ENCODE data around the gene IL17RD.

The IL17RD gene

DNA sequence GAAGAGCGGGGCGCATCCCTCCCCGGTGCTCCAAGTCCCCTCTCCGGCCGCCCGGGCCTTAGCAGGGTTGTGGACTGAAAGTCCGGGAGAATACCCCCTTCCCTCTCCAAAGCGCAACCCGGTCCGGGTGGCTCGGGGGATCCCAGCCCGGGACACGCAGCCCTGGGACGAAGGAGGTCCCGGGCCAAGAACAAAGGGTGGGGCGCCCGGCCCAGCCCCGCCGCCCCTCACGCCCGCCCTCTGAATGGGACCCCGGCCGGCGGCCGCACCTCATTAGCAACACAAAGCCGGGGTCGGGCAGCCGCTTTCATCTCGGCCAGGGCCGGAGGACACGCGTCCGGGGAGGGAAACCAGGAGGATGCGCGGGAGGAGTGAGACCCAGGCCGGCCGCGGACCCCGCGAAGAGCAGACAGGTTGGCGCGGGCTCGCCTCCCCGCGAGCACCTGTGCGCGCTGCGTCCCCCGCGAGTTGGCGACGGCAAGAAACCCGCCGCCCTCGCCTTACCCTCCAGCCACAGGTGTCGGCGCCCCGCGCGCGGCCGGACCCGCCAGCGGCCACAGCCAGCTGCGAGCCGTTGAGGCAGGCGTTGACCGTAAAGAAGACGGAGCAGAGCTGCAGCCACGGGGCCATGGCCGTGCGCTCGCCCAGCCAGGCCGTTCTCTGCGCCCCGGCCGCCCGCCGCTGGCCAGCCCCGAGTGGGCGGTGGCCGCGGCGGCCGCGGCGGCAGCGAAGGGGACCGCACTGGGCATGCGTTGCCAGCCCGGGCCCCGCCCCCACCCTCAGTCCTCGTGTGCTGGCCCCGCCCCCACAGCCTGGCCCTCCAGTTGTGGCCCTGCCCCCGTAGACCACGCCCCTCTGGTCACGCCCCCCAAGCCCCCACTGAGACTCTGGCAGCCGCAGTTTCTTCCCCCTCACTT, at the start of gene IL17RD:
TSS of gene IL17RD (minus strand) at position 697 of the 917 bp plus-strand sequence. CDS start at position 630, 67 bp downstream.
- DNase-seq = peak; percentile 71

GRCh38 chr3:57206423-57206822, 41.3 kb upstream of the IL17RD start:
- no peak for DNase-seq

- DNase-seq = no peak
Observed at GRCh38 chr3:57199895-57200297, 34.7 kb upstream of the IL17RD start, which contains the start of gene HESX1. Gene HESX1 (minus strand): TSS chr3:57199978. CDS start chr3:57199918, 60 bp downstream.

DNA sequence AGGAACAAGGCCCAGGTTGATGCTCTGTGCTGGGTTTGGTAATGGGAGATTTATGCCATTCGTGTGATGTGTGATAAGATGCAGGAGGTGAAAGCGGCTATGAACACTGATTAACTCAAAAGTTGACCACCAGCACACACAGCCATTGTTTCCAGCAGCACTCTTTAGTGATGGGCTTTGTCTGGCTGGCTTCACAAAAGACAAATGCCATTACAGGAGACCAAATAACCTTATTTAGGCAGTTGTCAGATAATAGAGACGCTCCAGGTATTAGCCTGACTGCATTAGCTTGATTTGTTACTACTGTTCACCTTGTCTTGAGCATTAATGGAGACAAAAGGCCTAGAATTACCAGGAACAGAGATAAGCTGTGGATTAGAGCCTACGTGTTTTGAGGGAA, 29.5 kb upstream of the IL17RD start:
- no peak for DNase-seq

GRCh38 chr3:57192028-57192427, 26.9 kb upstream of the IL17RD start:
- DNase-seq = no peak

DNA sequence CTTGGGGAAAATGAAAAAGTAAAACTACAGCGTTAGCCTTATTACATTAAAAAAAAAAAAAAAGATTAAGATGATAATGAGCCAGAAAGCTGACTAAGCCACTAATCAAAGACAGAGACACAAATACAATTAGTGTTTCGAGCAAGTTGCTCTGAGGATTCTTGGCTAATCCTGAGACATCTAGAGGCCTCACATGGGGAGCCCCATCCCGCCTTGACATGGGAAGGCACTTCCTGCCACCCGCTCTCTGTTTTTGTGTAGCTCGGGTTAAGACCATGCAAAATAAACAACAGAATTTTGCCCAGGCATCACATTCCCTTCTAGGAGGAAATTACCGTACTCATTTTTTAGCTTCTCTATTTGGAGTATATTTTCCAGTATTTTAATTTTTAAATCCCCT, 19.4 kb upstream of the IL17RD start:
- DNase-seq = no peak

- no peak for DNase-seq
Observed at GRCh38 chr3:57179580-57180410, 14.6 kb upstream of the IL17RD start.

DNA sequence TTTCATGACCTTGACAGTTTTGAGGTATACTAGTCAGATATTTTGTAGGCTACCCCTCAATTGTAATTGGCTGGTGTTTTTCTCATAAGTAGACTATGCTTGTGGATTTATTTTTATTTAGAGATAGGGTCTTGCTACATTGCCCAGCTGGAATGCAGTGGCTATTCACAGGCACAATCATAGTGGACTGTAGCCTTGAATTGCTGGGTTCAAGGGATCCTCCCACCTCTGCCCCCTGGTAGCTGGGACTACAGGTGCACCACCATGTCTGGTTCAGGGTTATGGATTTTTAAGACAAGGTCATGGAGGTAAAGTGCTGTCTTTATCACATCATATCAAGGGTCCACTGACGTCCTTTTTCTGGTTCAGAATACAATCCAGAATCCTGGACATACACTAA, 10.9 kb upstream of the IL17RD start:
- DNase-seq = no peak

GRCh38 chr3:57173687-57174086, 8.5 kb upstream of the IL17RD start:
- no peak for DNase-seq

DNA sequence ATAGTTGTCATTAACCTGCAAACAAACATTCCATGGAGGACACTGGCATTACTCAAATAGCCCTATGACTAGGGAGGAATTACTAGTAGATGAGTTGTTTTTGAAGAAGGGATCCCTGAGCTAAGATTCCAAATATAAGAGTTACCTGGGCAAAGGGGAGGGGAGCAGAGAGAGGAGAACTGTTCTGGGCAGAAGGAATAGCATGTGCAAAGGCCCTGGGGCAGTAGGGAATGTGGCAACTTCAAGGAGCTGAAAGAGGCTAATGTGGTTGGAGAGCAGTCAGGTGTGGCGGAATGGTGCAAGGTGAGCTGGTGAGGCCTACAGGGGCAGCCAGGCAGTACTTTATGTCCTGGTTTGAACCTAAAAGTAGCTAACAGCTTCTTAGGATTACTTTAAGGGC, 5.8 kb upstream of the IL17RD start:
- DNase-seq = no peak

DNA sequence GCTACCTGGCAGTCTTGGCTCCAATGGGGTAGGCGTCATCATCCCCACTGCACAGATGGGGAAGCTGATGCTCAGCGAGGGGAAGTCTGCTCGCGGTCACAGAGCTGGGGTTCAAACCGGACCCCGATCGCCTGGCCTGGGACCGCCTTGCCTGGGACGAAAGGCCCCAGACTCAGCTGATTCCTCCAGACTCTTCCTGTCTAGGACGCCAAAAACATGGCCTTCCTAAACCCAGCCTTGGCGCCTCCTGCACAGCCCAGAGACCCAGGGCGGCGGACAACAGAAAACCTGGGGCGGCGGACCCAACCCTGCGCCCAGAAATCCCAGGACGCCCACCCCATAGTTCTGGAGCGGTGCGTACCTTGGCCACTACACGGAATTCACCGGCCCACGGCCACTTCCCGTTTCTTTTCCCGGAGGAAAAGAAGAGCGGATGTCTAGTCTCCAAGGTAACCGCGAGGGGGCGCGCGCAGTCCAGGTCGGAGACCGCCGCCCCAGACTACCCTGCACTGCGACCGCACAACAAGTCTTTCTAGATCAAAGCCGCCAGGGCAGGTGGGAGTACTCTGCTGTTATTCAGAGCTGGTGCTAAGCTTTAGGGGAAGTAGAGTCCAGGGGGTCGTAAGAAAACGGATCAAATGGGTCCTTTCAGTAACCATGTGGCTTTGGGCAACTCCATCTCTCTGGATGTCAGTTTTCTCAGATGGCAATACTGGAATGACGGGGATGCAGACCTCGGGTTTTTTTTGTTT, 4.9 kb upstream of the IL17RD start:
- no peak for DNase-seq

- no peak for DNase-seq
Observed at GRCh38 chr3:57169108-57169507, 4.0 kb upstream of the IL17RD start.

- DNase-seq = no peak
Observed at GRCh38 chr3:57168151-57168550, 3.0 kb upstream of the IL17RD start.

- no peak for DNase-seq
Observed at GRCh38 chr3:57166660-57167059, 1.5 kb upstream of the IL17RD start.

- no peak for DNase-seq
Observed at GRCh38 chr3:57165641-57166040, 488 bp upstream of the IL17RD start.

- no peak for DNase-seq
Observed at GRCh38 chr3:57164217-57164656, 916 bp downstream of the IL17RD start.

DNA sequence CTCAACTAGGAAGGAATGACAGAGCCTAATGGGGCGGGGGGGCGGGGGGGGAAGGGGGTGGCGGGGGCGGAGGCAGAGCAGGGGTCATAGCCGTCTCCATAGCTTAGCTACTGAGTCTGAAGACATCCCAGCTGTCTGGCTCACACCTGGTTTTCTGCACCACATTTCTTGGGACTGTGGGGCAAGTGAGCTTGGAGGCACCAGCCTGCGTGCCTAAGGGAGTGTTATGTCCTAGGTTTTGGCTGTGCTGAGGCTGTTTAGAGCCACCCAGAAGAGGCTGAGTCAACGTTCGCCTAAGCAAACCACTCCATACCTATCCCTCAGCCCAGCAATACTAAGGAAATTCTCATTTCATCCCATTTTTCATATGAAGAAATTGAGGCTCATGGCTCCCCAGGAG, 1.4 kb downstream of the IL17RD start:
- no peak for DNase-seq

GRCh38 chr3:57161915-57162314, 3.2 kb downstream of the IL17RD start:
- no peak for DNase-seq

DNA sequence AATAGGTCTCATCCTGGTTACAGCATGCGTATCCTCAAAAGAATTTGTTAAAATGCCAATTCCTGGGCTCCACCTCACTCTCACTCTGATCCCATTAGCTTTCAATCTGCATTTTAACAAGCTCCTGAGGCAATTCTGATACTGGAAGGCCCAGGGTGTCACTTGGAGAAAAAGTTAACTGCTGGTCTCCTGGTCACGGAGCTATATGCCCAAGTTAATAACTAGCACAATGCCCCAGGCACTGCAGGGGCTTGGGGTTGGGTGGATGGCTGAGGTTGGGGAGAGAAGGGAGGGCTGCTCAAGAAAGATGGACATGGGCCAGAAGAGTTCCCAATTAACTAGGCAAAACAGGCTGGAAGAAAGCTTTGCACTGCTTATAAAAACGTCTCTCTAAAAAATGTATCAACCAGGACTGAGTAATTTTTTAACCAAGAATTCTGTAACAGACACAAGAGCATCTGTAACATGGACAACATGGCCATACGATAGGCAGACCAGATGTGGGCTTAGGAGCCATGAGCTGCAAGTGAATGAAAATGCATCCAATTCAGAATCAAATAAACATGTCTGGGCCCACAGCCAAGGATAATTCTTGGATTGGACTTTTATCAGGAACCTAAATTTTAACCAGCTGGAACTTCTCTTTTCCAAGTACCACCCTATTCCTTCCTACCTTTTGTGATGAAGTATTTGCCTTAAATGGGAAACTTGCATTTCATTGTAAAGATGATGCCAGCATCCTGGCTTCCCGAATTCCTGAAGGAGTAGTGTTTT, 4.2 kb downstream of the IL17RD start:
- no peak for DNase-seq

DNA sequence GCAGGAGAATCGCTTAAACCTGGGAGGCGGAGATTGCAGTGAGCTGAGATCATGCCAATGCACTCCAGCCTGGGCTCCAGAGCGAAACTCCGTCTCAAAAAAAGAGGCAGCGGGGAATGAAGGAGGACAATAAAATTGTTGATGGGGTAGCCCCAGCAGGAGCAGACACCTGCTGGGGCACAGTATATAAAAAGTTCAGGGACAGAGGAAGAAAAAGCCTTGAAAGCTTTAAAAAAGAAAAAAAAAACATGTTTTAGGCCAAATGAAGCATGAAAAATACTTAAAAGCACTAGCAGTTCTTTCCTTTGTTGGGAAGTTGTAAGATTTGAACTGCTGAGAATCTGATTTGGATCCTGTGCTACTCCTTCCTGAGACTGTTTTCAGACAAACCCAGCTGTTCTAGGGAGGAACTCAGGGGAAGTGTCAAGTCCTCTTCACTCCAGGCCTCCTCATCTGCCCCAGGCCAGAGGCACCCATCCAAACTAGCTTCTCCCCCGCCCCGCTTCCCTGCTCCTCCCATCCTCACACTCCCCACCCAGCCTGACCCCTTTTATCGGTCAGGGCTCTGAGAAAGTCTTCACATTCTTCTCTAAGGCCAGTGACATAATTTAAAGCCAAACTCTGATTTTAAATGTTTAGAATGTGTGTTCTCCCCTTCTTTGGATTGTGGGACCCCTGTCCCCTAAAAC, 4.9 kb downstream of the IL17RD start:
- DNase-seq = no peak

Measured in amniotic stem cell (primary cell).